Right renal pelvis (tissue), 4 donors: ENCODE results near the gene SLC25A22. TPM values are rescaled to one million over a fixed set of nuclear protein-coding genes. Genes with fewer than 3 reads are reported as not detected.

Experiments used
- DNase-seq, 4 donors: peaks; one replicate each; pipeline ENCODE4 v3.0.0-alpha.2; 2013; ENCODE audit warnings: low read depth in 4 of 4, low spot score in 3 of 4, missing footprints in 1 of 4
- polyA plus RNA-seq, 4 donors: library from polyadenylated mRNA; unstranded; fragments of 120-200 nt; gene quantifications; one replicate each; pipeline ENCODE4 v1.2.1, GENCODE V29; 2013; ENCODE audit not compliant: insufficient read length in 4 of 4

Gene SLC25A22
- polyA plus RNA-seq, 4 donors = 14.3 to 19.3 (median 14.7) TPM

DNA sequence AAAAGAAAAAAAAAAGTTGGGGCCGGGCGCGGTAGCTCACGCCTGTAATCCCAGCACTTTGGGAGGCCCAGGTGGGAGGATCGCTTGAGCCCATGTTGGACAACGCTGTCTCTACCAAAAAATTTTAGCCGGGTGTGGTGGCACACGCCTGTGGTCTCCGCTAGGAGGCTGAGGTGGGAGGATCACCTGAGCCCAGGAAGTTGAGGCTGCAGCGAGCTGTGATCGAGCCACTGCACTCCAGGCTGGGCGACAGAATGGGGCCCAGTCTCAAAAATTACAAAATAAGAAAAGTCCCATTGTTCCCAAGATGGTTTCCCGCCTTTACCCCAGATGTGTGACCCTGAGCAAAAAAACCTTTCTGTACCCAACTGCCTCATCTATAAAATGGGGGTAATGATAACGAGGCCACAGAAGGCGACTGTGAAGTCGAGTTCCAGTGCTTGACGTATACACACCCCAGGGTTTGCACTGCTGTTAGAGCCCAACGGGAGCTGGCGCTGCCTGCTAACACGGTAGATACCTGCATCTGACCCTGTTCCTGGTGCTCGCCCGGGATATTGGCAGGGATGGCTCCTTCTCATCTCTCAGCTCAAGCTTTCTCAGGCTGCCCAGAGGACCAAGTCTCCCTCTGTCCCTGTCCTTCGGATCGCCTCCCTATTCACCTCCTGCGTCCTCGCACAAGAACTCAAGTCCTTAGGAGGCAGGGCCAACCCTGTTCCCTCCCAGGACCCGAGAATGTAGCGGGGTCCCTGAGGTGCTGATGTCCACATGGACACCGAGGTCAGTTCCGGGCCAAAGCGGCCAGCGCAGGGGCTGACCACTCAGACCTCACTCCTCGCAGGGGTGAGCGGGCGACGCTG lies 10.6 kb upstream of the SLC25A22 start:
- no peak for DNase-seq

DNA sequence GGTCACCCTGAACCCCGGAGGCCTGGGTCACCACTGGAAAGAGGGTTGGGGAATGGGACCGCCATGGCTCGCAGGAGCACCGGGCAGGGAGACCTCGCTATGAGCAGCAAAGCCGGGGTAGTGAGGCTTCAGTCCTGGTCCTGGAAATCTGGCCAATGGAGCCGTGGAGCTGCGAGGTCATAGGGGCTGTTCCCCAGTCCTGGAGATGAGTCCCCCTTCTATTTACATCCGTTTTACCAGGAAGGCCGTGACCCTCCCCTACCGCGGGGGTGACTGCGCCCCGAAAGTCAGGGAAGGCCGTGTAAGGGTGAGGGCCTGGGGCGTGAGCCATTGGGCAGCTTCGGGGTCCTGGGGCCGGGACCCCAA lies 6.5 kb upstream of the SLC25A22 start:
- no peak for DNase-seq

DNA sequence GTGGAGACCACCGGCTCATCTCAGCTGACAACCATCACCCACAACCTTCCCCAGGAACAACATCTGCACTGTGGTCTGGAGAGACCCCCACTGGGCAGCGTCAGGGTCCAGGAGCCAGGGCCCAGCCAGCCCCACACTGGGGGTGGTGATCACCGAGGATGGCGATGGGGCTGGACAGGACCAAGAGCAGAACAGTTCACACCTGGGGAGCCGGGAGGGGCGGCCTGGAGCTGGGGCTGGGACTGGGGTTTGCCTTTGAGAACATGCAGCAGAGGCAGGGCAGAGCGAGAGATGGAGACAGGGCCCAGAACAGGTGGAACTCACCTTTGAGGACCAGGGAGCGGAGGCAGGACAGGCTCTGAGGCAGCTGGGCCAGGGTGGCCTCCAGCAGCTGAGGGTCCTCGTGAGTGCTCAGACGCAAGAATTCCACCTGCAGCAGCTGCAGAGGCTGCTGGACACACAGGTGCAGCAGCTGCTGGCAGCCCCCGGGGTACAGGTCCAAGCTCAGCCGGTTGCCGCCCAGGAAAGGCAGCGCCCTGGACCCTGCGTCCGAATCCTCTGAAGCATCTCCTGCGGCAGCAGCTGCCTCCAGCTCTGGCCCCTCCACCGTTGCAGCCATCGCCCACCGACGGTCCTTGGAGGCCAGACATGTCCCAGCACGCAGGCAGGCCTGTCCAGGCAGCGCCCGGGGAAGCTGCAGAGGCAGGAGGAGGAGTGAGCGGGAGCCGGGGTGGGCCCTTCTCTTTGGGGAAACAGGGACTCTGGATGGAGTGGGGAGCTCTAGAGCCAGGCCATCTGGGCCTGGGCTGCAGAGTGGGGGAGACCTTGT lies 5.9 kb upstream of the SLC25A22 start:
- no peak for DNase-seq

DNA sequence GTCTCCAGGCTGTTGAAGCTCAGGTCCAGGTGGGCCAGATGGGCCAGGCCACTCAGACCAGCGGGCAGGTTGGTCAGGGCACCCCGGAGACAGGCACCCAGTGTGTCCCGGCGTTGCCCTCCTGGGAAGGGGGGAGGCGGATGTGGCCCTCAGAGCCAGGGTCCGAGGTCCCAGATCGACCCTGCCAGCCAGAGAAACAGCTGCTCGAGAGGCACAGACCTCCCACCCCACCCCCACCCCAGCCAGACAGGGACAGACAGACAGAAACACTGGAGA lies 5.3 kb upstream of the SLC25A22 start:
- DNase-seq = no peak

DNA sequence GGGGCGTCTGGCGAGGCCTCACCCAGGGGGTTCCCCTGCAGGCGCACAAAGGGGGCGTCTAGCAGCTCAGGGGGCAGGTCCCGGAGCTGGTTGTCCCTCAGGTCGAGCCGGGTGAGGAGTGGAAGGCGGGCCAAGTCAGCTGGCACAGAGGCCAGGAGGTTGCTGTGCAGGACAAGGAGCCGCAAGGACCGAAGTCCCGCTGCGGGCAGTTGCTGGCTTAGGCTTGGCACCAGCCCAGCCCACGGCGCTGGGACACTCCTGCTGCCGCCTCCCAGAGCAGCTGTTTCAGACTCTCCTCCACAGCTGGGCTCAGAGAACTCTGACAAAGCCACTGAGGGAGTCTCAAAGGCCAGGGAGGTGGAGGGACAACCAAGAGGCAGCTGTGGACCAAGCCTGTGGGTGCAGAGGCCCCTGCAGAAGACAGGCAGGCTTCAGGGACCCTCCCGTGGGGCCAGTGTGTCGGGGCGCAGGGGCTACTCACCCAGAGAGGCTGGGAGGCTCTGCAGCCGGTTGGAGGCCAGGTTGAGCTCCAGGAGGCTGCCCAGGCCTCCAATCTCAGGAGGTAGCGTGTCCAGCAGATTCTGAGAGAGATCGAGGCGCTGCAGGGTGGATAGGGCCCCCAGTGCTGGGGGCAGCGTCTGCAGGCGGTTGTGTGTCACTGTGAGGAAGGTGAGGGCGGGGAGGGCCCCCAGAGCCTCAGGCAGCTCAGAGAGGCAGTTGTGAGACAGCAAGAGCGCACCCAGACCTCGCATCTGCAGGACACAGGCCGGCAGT lies 4.8 kb upstream of the SLC25A22 start:
- no peak for DNase-seq

DNA sequence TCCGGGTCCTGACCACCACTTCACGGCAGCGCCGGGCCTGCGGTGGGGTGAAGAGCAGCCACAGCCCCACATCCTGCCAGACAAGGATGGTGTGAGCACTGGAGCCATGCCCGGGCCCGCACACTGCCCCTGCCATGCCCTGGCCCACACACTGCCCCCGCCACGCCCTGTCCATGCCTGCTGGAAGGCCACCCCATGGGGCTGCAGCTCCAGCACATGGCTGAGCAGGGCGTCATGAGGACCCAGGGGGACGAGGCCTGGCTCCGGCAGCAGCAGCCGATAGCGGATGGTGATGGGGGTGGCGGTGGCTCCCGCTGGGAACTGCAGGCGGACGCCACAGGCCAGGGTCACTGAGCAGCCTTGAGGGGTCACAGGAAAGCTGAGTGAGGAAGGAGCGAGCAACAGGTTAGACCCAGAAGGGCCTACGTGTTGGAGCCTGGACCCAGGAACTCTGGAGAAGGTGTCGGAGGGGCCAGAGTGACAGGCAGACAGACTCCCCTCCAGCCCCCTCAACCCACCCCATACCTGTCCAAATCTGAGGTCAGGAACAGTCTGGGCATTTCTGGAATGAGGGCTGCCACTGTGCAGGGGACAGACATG lies 4.0 kb upstream of the SLC25A22 start:
- DNase-seq = no peak

DNA sequence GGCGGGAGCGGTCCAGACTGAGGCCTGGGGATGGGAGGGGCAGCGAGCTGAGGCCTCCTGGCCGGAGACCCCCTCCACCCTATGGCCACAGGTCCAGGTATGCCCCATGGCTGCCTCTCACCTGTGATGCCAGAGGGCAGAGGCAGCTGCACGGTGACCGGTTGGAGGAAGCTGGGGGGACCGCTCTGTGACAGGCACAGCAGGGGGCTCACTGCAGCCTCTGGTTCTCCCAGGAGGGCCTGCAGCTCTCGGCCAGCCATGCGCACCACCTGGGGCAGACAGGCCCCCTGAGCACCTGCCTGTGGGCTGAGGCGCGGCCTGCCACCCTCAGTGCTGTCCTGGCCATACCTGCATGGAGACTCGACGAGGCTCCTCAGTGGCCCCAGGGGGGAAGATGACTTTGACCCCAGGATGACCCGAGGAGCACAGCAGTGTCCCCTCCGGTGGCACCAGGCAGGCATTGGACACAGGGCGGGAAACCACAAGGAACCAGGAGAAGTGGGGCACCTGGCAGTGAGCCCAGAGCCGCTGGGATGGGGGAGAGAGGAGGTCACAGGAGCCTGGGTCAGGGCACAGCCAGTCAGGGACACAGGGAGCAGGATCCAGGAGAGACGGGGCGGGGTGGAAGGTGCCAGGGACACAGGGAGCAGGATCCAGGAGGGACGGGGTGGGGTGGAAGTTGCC lies 3.2 kb upstream of the SLC25A22 start:
- DNase-seq = no peak

DNA sequence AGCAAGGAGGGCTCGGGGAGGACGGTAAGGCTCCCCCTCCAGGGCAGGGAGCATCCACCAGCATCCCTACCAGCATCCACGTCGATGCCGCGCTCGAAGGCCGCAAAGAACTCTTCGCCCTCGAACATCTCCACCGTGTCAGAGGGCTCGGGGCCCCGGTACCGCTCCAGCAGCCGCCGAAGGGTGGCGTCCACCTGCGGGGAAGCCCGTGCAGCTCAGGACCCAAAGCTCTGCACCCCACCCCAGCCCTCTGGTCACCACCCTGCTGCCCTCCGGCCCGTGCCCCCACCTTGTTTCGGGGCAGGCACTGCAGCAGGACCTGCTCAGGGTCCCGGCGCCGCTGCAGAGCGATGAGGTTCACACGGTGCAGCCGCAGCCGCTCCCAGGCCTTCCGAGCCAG lies 2.4 kb upstream of the SLC25A22 start:
- DNase-seq = no peak

DNA sequence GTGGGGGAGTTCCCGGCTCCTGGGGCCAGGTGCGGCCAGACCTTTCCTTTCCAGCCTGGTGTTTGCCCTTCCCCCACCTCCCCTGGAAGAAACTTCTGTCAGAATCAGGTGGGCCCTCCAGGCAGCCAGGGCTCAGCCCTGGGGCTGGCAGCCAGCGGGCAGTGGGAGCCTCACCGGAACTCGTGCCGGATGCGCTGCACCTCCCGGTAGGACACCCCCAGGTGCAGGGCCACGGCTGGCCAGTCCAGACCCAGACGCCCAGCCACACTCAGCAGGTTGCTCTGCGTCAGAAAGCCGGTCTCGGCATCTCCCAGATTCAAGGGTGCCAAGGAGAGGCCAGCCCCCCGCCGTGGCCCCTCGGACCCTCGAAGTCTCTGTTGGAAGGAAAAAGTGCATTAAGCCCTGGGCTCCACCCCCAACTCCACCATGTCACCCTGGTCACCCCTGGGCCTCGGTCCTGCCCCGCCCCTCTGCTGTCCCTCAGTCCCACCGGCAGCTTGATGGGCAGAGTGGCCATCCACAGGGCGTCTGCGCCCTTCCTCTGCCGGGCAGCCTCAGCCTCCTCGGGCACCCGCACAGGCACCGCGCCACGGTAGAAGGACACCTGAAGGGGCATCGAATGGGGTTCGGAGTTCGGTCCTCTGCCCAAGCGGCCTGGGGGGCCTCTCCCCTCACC lies 1.7 kb upstream of the SLC25A22 start:
- no peak for DNase-seq

DNA sequence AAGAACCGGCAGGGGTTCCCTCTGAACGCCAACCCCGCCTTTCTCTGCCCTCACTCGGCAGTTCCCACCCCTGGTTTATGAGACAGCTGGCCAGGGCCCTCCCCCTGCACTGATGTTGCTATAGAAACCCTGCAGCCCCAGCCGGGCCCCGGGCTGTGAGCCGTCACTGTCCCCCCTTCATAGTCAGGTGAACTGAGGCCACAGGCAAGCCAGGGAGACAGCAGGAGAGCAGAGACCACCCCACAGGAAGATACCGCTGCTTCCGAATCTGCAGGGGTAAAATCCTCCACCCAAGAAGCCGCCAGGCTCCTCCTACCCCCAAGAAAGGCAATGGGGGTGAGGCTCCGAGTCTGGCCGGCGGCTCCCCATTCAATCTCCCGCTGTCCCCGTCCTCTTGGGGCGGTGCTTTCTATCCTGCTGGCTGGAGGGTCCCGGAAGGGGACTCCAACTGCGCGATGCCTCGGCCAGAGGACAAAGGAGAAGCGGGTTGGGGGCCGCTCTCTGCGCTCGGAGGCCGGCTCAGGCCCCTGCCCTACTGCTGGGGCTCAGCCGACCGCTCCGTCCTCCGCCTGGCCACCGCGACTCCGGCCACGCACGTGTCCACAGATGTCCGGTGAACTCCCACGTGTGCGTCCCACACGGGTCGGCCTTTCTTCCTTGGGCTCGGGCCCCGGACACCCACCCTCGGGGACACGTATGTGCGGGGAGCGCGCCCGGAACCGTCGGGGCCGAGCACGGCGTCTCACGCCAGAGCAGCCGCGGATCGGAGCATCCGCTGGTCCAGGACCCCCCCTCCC lies 587 bp downstream of the SLC25A22 start:
- DNase-seq = peak in 1 of 4 donors; percentile 64

DNA sequence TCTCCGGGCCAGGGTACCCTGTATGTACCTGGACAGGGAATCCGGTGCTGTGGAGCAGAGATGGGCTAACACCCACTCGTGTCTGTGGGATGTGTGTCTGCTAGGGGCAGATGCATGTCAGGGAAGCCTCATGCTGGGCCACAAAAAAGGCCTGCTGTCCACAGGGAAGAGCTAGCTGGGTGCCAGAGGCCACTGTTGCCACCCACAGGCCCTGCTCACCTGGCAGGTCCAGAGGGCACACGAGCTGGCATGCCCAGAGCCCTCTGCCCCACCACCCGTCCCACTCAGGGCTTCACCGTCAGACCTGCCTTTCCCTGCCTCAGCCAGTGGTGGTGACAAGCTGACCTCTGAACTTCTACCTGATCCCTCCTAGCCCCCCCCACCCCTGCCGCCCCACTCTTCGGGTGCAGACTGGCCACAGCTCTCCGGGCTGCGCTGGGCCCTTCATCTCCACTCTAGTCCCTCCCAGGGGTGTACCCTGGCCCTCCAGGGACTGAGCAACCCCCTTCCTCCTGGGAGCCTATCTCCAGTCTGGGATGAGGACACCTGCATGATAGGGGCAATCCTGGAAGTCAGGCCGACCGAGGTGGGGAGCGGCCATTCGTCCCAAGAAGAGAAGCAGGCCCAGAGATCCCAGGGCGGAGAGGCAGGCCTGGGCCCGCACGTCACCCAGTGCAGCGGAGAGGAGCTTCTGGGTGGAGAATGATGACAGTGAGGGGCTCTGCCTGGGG lies 1.4 kb downstream of the SLC25A22 start:
- DNase-seq = no peak

DNA sequence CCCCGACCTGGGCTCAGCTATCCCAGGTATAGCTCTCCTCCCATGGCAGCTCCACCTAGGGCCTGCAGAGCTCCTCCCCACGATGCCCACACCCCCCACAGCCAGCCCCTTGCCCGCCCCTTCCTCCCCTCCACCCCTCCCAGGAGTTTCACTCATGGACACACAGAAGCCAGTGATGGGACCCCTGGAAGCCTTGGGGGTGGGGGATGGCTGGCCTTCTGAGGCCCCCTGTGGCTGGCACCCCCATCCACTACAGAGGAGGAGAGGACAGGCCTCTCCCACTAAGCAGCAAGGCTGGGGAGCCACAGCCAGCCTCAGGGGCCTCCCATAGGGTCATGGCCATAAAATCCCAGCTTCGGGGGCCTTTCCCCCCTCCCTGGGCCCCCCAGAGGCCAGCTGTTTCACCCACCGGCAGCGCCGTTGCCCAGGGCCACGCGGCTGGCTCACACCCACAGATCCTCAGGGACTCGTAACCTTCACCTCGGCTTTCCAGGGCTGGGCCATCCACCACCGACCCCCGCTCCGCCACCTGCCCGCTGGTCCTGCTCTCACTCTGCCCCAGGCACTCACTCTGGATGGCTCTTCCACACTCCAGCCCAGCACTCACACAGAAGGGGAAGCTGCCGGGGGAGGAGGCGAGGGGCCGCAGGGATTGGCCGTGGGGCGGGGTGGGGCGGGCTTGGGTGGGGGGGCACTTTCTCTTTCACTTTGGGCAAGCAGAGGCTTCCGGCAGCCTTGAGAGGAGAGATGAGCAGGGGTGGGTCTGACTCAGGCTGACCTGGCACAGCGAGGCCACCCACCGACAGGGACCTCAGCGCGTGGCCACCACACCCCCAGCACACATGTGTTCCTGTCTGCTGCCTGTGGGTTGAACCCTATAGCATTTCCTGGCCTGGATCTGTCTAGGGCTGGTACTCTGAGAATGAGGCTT lies 2.2 kb downstream of the SLC25A22 start:
- no peak for DNase-seq

DNA sequence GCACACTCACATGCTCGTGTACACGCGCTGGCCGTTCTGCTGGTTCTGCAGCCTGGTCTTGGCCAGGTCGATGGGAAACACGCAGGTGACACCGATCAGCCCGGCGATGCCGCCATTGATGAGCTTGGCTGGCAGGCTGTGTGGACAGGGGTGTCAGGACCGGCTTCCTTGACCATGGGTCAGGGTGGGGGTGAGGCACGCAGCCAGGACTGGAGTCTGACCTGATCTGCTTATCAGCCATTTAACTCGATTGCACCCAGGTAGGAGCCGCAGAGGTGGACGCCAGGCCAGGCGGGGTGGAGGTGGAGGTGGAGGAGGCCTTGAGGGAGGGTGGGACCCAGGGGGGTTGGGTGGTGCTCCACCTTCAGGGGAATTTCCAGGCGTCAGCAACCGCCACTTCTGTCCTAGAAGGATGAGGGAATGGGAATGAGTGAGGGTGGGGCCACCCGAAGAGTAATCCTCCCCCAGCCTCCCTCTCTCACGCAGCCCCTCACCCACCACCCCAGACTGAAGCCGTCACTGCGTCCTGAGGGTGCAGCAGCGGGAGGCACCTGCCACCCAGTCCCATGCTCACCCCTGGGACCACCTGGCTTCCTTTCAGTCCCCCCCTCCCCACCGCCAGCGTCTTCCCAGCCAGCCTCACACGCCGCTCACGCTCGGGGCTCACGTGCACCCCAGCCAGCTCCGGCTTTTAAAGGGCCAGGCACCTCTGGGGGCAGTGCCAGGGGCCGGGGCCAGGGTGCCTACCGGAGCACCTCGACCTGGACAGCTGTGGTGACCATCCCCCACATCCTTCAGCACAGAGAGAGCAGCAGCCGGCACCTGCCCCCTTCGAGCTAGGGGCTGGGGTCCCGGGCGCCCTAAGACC lies 3.1 kb downstream of the SLC25A22 start:
- no peak for DNase-seq

DNA sequence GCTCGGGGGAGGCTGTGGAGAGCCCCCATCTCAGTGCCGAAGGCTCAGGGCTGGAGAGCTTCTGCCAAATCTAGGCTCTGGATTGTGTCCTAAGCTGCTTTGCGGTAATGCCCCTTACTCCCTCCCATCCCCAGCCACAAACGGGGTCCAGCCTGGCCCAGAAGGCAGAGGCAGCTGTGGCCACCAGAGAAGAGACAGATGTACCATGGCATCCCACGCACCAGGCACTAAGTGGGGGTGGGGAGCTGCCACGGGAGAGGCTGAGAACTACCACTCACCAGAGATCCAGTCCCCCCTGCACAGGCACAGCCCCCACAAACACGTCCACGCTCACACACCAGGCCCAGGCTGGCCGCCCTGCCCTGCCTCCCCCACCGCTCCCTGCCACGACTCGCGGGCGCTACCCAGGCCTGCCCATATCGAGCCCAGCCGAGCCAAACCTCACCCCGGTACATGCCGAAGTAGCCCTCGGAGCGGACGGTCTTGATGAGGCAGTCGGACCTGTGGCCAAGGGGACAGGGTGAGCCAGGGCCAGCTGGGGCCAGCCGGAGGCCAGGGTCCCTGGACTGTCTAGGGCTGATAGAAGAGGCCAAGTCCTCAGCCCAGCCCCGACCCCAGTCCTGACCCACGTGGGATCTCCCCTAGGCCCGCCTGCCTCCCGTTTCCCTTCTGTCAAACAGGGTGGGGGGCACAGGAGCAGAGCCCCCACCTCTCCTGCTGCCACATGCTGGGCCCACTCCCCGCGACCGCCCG lies 3.9 kb downstream of the SLC25A22 start:
- DNase-seq = no peak

DNA sequence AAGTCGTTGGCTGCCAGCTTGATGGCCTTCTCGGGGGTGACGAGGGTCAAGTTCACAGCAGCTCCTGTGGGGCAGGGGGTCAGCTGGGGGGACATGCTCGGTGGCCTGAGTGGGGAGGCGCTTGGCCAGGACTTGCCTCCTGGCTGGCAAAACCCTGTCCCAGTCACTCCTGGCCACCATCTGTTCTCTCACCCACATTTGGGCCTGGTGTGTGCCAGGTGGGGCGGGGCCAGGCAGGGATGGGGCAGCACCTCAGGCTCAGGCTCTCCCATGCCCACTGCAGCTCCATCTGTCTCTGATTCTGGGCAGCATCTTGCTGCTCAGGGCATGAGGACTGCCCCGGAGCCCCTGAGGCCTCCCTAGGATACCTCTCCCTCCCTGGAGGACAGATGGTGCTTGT lies 4.5 kb downstream of the SLC25A22 start:
- no peak for DNase-seq

DNA sequence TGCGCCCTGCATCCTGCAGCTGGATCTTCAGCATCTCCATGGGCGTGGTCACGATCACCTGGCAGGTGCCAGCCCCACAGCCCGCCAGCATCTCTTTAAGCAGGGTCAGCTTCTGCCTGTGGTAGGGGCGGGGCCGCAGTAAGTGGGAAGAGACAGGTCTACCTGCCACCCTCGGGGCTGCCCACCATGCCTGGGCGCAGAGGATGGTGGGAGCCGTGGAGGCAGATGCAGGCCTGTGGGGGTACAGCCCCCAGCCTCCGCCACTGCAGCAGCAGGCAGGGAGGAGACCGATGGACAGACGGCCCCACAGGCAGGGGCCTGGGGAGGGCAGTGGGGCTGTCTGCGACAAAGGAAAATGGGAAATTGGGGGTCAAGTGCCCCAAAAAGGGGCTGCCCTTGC lies 5.2 kb downstream of the SLC25A22 start:
- DNase-seq = no peak
